GM18499 (cell line): ENCODE measurements around the gene DCTN2.
"Not testable (repeated sequence)": the region's sequence is repeated elsewhere in the genome, so short reads cannot be mapped to it uniquely, and the experiment has no call there.

ENCODE experiments used
- ATAC-seq: cut with Tn5 transposase; IDR thresholded peaks from one replicate; pipeline ENCODE4 v1.9.1; 2021; ENCODE audit warnings: moderate number of reproducible peaks; ENCODE audit not compliant: insufficient read depth, unreplicated experiment

DCTN2 gene

DNA sequence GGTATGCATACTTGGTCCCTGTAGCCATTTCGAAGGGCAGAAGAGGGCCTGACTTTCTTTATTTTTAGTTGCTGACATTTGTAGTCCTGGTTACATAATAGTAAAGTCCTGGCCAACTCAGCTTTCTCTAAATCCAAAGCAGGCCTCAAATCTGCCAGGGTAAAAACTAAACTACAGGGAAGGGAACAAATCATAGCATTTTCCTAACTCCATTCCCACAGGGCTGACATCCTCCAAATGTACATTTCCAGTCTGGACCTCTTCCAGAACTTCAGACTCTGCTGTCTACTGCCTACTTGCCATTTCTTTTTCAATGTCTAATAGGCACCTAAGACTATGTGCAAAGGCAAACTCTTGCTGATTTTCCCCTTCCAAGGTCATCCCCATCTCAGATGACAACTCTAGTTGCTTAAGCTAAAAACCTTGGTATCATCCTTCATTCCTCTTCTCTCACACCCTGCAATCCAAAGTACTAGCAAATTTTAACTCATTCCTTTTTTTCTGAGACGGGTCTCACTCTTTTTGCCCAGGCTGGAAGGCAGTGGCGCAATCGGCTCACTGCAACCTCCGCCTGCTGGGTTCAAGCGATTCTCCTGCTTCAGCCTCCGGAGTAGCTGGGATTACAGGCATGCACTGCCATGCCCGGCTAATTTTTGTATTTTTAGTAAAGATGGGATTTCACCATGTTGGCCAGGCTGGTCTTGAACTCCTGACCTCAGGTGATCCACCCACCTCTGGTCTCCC is 28.6 kb downstream of the DCTN2 start:
- no peak for ATAC-seq

- ATAC-seq = not testable (repeated sequence)
Measured at GRCh38 chr12:57517718-57518117, 29.3 kb downstream of the DCTN2 start.

DNA sequence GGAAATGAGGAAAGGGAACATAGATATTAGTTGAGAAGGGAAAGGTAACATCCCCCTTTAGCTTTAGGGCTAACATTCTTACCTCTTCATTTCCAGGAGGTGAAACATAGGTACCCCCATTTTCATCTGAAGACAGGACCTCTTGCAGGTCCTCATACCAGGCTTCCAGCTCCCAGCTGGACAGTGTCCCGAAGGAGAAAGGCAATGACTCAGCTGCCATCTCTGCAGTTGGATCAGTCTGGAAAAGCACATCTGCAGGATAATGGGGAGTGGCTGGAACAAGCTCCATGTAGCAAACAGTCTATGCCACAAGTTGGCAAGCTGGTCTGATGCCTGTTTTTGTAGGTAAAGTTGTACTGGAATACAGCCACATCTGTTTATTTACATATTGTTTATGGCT is 29.8 kb downstream of the DCTN2 start:
- no peak for ATAC-seq

DNA sequence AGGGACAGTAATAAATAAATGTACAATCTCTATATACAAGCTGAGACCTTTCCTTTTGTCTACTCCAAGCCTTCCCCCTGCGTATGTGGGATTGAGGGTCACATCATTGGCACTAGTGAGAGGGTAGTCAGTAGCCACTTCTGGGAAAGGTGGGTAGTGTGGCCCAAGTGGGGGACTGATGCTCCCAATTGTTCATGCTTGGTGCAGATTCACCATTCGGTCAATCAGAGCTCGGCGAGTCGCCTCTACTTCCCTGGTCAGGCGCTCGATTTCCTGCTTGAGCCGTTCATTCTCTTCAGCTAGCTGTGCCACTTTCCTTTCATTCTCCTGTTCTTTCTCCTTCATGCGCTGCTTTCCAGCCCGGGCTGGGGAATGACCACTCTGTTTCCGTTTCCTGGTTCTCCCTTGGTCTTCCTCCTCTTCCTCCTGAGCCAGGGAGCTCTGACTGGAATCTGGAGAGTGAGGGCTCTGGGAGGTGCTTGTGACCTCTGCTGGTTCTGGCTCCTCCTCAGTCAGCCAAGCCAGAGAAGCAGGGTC is 30.3 kb downstream of the DCTN2 start:
- no peak for ATAC-seq

GRCh38 chr12:57515934-57516541 is 31.0 kb downstream of the DCTN2 start:
- no peak for ATAC-seq

DNA sequence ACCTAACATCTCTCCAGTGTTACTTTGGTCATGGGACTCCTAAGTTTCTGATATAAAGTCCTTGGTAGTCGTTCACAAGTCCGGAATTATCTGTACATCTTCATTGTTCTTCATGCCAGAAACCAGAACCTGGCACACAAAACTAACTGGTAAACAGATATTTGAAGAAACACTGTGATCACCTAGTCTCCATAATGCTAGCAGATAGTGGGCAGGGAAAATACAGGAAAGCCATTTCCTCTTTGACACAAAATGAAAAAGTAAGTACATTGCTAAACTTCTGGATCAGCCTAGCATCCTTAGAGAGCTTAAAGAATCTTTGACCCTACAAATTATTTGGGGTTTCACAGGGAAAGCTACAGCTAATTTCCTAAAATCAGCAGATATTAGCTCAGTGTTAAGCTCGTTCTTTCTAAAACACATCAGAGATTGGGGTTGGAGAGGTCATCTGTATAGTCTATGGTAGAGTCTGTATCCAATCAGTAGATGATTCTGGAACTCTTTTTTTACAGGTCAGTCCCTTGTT is 31.5 kb downstream of the DCTN2 start:
- no peak for ATAC-seq

DNA sequence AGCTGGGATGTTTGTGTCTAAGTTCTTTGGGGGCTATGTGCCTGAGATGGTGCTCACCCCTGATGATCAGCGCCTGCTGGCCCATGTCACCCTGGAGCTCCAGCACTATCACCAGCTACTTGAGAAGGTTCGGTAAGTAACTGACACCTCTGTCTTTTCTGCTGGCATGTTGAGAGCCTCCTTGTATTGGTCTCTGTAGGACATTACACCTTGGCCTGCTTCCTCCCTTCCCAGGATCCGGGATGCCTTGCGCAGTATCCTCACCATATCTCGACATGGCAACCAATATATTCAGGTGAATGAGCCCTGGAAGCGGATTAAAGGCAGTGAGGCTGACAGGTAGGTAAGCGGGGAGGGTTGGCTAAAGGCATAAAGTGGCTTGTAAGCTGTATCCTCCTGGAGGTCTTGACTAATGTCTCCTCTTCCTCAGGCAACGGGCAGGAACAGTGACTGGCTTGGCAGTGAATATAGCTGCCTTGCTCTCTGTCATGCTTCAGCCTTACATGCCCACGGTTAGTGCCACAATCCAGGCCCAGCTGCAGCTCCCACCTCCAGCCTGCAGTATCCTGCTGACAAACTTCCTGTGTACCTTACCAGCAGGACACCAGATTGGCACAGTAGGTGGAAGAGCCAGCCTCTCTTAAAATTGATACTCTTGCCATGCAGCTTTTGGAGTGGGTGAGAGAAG is 32.1 kb downstream of the DCTN2 start:
- ATAC-seq = no peak

DNA sequence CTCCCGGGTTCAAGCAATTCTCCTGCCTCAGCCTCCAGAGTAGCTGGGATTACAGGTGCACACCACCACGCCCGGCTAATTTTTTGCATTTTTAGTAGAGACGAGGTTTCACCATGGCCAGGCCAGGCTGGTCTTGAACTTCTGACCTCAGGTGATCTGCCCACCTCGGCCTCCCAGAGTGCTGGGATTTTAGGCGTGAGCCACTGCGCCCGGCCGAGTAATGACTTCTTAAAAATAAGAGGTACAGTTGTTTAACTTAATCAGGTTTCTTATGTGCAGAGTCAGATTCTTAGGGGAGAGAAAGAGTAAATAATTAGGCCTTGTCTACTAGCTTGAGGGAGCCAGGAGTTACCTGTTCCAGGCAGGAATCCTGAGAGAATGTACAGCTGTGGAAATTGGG is 32.7 kb downstream of the DCTN2 start:
- ATAC-seq = not testable (repeated sequence)

DNA sequence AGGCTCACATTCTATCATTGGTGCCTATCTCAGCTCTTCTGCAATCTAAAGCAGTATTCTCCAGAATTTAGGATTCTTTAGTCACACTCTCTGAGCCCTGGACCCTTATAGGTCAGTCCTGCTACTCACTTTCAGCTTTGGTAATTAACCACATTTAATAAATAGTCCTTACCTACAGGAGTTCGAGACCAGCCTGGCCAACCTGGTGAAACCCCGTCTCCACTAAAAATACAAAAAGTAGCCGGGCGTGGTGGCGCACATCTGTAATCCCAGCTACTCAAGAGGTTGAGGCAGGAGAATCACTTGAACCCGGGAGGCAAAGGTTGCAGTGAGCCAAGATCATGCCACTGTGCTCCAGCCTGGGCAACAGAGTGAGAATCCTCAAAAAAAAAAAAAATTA is 33.3 kb downstream of the DCTN2 start:
- ATAC-seq = not testable (repeated sequence)

DNA sequence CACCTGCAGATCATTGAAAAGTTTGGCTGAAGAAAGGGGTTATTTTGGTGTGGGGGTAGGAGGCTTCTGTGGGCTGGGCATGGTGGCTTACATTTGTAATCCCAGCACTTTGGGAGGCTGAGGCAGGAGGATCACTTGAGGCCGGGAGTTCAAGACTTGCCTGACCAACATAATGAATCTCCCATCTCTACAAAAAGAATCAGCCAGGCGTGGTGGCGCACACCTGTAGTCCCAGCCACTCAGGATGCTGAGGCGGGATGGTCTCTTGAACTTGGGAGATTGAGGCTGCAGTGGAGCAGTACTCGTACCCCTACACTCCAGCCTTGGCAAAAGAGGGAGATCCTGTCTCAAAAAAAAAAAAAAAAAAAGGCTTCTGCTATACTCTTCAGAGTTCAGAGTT is 33.7 kb downstream of the DCTN2 start:
- no peak for ATAC-seq

- ATAC-seq = no peak
Measured at GRCh38 chr12:57512665-57513064, 34.3 kb downstream of the DCTN2 start.

- ATAC-seq = no peak
Measured at GRCh38 chr12:57511588-57512325, 35.2 kb downstream of the DCTN2 start.

GRCh38 chr12:57511161-57511560 is 35.8 kb downstream of the DCTN2 start:
- ATAC-seq = no peak

- ATAC-seq = not testable (repeated sequence)
Measured at GRCh38 chr12:57507796-57508195, 39.2 kb downstream of the DCTN2 start.

DNA sequence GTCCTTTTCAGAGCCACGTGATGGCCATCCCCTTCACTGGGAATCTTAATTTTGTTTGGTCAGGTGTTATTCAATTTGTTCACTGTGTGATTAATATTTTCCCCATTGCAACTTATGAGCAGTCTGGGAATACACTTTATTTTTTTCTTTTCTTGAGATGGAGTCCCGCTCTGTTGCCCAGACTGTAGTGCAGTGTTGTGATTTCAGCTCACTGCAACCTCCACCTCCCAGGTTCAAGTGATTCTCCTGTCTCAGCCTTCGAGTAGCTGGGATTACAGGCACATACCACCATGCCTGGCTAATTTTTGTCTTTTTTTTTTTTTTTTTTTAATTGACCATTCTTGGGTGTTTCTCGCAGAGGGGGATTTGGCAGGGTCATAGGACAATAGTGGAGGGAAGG is 40.5 kb downstream of the DCTN2 start:
- ATAC-seq = not testable (repeated sequence)

- ATAC-seq = not testable (repeated sequence)
Measured at GRCh38 chr12:57502311-57502969, 44.6 kb downstream of the DCTN2 start.

GRCh38 chr12:57500213-57500612 is 46.8 kb downstream of the DCTN2 start:
- ATAC-seq = no peak

- no peak for ATAC-seq
Measured at GRCh38 chr12:57498571-57498970, 48.4 kb downstream of the DCTN2 start.

- ATAC-seq = no peak
Measured at GRCh38 chr12:57498132-57498502, 48.9 kb downstream of the DCTN2 start.
